Measurements from ENCODE around the gene LYPD6B. TPM values are rescaled to one million over a fixed set of nuclear protein-coding genes. Genes with fewer than 3 reads are reported as not detected.
A peak's percentile ranks its signal among the peaks of the same experiment; 100 is the strongest.

Gene LYPD6B
- total RNA-seq, 1 experiment from 2014 or later: not detected

GRCh38 chr2:149064365-149064841 is 25.9 kb downstream of the LYPD6B start:
- DNase-seq (ENCODE audit: low spot score): peak; percentile 33

DNA sequence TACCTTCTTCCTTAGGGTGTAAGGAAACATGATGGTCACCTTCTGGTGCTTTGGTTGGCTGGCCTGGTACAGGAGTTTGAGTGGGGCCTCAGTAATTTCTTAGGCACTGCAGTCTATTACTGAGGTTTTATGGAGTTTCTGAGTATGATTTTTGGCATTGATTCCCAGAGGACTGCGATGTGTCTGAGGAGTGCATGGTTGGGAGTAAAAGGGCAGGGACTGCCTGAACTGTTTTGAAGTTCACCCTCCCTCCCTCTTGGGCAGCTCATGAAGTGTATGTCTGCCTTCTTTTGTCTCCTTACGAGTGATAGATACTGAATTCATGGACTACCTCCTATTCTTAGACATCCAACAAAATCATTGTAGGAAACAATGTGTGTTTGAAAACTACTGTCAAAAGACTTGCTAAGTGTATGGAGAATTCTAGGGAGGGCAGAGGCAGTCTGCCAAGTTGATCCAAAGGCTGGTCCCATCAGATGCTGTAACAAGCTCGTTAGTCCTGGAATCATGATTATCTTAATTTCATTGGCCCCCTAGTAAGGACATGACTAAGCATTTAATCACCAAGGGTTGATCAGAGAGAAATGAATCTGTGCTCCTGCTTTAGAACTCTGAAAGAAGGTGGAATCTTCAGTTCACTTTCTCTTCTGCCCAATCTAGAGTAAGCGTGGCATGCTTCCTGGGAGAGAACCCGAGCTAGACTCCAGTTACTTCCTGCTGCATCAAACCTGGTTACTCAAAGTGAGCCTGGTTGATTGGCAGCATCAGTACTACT is 26.5 kb downstream of the LYPD6B start:
- H3K4me1 ChIP-seq (ENCODE audit: insufficient read depth, low read length, poor library complexity, severe bottlenecking): no peaks in the 10 kb centered on the region
- intact Hi-C loops (cut with micrococcal nuclease; ENCODE audit: unreplicated experiment): no loop called here
- BruUV-seq (replicated peaks): no TSS peak
- CTCF ChIA-PET: no interaction called here
- no peak overlapping the region for H3K27ac ChIP-seq (ENCODE audit: low read depth, low read length, poor library complexity, severe bottlenecking)
- DNase-seq (ENCODE audit: low spot score): no peak
- H3K4me3 ChIP-seq (ENCODE audit: low read depth, low read length, poor library complexity, severe bottlenecking): no peak overlapping the region
- H3K36me3 ChIP-seq (ENCODE audit: insufficient read depth, low read length, poor library complexity, severe bottlenecking): no peaks in the 10 kb centered on the region
- no peak for TF ChIP-seq CTCF (conservative IDR thresholded peaks at IDR 0.05; ENCODE audit: low read depth, low read length)
- TF ChIP-seq EZH2 (IDR thresholded peaks at IDR 0.05; ENCODE audit: borderline replicate concordance, low read depth, low read length, poor library complexity, severe bottlenecking): no peak
- POLR2A ChIA-PET (ENCODE audit: low non-redundant PET): no interaction called here
- H3K27me3 ChIP-seq (replicated peaks; ENCODE audit: insufficient read depth, low read depth, low read length, poor library complexity): no peaks in the 10 kb centered on the region
- no peaks in the 10 kb centered on the region for H3K9me3 ChIP-seq (ENCODE audit: low read depth, low read length, poor library complexity, severe bottlenecking)

More at GRCh38 chr2:149064365-149064841, 25.9 kb downstream of the LYPD6B start:
- intact Hi-C loops (cut with micrococcal nuclease; ENCODE audit: unreplicated experiment): no loop called here
- Histone ChIP-seq H3K9me3 (ENCODE audit: low read depth, low read length, poor library complexity, severe bottlenecking) (no peaks in the 10 kb centered on the region), H3K27me3 (replicated peaks; ENCODE audit: insufficient read depth, low read depth, low read length, poor library complexity) (no peaks in the 10 kb centered on the region), H3K4me1 (ENCODE audit: insufficient read depth, low read length, poor library complexity, severe bottlenecking) (no peaks in the 10 kb centered on the region), H3K27ac (ENCODE audit: low read depth, low read length, poor library complexity, severe bottlenecking) (no peak overlapping the region), H3K36me3 (ENCODE audit: insufficient read depth, low read length, poor library complexity, severe bottlenecking) (no peaks in the 10 kb centered on the region), H3K4me3 (ENCODE audit: low read depth, low read length, poor library complexity, severe bottlenecking) (no peak overlapping the region)
- TF ChIP-seq EZH2 (IDR thresholded peaks at IDR 0.05; ENCODE audit: borderline replicate concordance, low read depth, low read length, poor library complexity, severe bottlenecking) (no peak), CTCF (conservative IDR thresholded peaks at IDR 0.05; ENCODE audit: low read depth, low read length) (no peak)
- ChIA-PET CTCF (no interaction called here), POLR2A (ENCODE audit: low non-redundant PET) (no interaction called here)
- no TSS peak for BruUV-seq (replicated peaks)

DNA sequence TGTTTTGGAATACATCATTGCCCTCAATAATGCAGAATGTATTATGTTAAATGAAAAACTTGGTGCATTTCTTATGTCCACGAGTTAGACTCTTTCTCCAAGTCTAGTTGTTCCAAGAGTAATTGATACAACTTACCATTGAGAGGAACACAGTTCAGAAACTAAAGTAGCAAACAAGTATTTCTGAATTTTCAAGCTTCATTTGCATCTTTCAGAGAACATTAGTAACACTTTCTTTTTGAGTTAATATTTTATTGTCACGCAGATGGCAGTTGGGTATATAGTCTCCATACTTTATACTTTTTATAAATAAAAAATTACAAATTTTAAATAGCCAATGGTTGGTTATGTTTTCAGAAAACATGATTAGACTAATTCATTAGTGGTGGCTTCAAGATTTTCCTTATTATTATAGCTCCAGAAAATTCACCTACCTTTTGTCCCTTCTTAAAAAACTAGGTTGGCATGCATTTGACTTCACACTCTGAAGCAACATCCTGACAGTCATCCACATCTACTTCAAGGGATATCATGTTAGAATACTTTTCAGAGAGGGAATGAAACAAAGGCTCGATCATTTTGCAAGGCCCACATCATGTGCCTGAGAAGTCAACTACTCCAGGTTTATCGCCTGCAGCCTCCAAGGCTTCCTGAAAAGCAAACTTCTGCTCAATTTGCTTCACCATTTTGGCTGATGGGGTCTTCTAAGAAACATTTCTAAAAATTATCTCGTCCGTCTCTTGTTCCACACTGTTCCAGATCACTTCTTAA is 29.9 kb downstream of the LYPD6B start:
- intact Hi-C loops (cut with micrococcal nuclease; ENCODE audit: unreplicated experiment): no loop called here
- Histone ChIP-seq H3K27ac (ENCODE audit: low read depth, low read length, poor library complexity, severe bottlenecking) (no peak overlapping the region), H3K9me3 (ENCODE audit: low read depth, low read length, poor library complexity, severe bottlenecking) (no peaks in the 10 kb centered on the region), H3K36me3 (ENCODE audit: insufficient read depth, low read length, poor library complexity, severe bottlenecking) (no peaks in the 10 kb centered on the region), H3K4me1 (ENCODE audit: insufficient read depth, low read length, poor library complexity, severe bottlenecking) (no peaks in the 10 kb centered on the region), H3K4me3 (ENCODE audit: low read depth, low read length, poor library complexity, severe bottlenecking) (no peak overlapping the region), H3K27me3 (replicated peaks; ENCODE audit: insufficient read depth, low read depth, low read length, poor library complexity) (no peaks in the 10 kb centered on the region)
- no peak for DNase-seq (ENCODE audit: low spot score)
- ChIA-PET POLR2A (ENCODE audit: low non-redundant PET) (no interaction called here), CTCF (no interaction called here)
- no TSS peak for BruUV-seq (replicated peaks)
- TF ChIP-seq EZH2 (IDR thresholded peaks at IDR 0.05; ENCODE audit: borderline replicate concordance, low read depth, low read length, poor library complexity, severe bottlenecking) (no peak), CTCF (conservative IDR thresholded peaks at IDR 0.05; ENCODE audit: low read depth, low read length) (no peak)

All from A673 (cell line).